ENCODE results near the gene DEPP1. TPM values are rescaled to one million over a fixed set of nuclear protein-coding genes. Genes with fewer than 3 reads are reported as not detected.

The DEPP1 gene
- total and polyA plus RNA-seq, 2 experiments from 2014 or later: 0.37 to 1.3 TPM

- TF ChIP-seq, protein P1, sequence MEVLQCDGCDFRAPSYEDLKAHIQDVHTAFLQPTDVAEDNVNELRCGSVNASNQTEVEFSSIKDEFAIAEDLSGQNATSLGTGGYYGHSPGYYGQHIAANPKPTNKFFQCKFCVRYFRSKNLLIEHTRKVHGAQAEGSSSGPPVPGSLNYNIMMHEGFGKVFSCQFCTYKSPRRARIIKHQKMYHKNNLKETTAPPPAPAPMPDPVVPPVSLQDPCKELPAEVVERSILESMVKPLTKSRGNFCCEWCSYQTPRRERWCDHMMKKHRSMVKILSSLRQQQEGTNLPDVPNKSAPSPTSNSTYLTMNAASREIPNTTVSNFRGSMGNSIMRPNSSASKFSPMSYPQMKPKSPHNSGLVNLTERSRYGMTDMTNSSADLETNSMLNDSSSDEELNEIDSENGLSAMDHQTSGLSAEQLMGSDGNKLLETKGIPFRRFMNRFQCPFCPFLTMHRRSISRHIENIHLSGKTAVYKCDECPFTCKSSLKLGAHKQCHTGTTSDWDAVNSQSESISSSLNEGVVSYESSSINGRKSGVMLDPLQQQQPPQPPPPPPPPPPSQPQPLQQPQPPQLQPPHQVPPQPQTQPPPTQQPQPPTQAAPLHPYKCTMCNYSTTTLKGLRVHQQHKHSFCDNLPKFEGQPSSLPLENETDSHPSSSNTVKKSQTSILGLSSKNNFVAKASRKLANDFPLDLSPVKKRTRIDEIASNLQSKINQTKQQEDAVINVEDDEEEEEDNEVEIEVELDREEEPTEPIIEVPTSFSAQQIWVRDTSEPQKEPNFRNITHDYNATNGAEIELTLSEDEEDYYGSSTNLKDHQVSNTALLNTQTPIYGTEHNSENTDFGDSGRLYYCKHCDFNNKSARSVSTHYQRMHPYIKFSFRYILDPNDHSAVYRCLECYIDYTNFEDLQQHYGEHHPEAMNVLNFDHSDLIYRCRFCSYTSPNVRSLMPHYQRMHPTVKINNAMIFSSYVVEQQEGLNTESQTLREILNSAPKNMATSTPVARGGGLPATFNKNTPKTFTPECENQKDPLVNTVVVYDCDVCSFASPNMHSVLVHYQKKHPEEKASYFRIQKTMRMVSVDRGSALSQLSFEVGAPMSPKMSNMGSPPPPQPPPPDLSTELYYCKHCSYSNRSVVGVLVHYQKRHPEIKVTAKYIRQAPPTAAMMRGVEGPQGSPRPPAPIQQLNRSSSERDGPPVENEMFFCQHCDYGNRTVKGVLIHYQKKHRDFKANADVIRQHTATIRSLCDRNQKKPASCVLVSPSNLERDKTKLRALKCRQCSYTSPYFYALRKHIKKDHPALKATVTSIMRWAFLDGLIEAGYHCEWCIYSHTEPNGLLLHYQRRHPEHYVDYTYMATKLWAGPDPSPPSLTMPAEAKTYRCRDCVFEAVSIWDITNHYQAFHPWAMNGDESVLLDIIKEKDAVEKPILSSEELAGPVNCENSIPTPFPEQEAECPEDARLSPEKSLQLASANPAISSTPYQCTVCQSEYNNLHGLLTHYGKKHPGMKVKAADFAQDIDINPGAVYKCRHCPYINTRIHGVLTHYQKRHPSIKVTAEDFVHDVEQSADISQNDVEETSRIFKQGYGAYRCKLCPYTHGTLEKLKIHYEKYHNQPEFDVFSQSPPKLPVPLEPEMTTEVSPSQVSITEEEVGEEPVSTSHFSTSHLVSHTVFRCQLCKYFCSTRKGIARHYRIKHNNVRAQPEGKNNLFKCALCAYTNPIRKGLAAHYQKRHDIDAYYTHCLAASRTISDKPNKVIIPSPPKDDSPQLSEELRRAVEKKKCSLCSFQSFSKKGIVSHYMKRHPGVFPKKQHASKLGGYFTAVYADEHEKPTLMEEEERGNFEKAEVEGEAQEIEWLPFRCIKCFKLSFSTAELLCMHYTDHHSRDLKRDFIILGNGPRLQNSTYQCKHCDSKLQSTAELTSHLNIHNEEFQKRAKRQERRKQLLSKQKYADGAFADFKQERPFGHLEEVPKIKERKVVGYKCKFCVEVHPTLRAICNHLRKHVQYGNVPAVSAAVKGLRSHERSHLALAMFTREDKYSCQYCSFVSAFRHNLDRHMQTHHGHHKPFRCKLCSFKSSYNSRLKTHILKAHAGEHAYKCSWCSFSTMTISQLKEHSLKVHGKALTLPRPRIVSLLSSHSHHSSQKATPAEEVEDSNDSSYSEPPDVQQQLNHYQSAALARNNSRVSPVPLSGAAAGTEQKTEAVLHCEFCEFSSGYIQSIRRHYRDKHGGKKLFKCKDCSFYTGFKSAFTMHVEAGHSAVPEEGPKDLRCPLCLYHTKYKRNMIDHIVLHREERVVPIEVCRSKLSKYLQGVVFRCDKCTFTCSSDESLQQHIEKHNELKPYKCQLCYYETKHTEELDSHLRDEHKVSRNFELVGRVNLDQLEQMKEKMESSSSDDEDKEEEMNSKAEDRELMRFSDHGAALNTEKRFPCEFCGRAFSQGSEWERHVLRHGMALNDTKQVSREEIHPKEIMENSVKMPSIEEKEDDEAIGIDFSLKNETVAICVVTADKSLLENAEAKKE (CRISPR knock-in tag; IDR thresholded peaks at IDR 0.05): no peak
- no peak for TF ChIP-seq NANOG (IDR thresholded peaks at IDR 0.05; ENCODE audit: borderline replicate concordance)
- no peak for TF ChIP-seq EZH2 (IDR thresholded peaks at IDR 0.05; ENCODE audit: low read depth, unreplicated experiment)
These were observed 43.2 kb downstream of the DEPP1 start (continued) for GRCh38 chr10:44935201-44935965.

DNA sequence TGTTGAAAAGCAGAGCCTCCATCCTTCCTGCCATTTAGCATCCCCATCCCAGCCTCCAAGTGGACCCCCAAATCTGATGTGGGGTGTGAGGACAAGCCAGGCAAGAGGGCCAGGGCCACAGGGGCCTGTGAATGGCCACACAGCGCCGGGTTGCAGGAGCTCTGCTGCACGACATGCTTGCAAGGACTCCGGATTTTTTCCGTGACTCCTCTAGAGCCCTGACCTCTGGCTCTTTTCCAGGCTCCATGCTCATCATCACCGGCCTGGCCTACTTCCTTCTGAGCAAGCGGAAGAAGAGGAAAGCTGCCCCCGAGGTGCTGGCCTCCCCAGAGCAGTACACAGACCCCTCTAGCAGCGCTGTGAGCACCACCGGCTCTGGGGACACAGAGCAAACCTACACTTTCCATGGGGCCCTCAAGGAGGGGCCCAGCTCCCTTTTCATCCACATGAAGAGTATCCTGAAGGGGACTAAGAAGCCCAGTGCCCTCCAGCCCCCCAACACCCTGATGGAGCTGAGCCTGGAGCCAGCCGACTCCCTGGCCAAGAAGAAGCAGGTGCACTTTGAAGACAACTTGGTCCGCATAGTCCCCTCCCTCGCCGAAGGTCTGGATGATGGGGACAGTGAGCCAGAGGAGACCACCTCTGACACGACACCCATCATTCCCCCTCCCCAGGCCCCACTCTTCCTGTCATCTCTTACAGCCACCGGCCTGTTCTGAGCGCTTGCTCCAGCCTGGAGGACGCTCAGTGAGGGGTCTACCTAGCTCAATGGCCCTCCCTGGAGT, 44.0 kb downstream of the DEPP1 start:
- Histone ChIP-seq H3K4me2 (no peak overlapping the region), H2AFZ (no peak overlapping the region), H3K27ac (ENCODE audit: low read depth) (no peak overlapping the region), H3K36me3 (ENCODE audit: insufficient read depth) (no peaks in the 10 kb centered on the region), H3K27me3 (ENCODE audit: insufficient read depth) (no peaks in the 10 kb centered on the region), H3K79me2 (replicated peaks; ENCODE audit: insufficient read depth) (no peaks in the 10 kb centered on the region), H3F3A (replicated peaks; ENCODE audit: low read depth) (no peaks in the 10 kb centered on the region), H3K9me2 (ENCODE audit: insufficient read depth) (no peaks in the 10 kb centered on the region), H4K20me1 (replicated peaks; ENCODE audit: insufficient read depth) (no peaks in the 10 kb centered on the region), H3K4me3 (no peak overlapping the region), H3K4me1 (ENCODE audit: insufficient read depth) (peaks cover 6% of the 10 kb centered on the region; the same call in 1 of the 2 replicates)
- DNase-seq (ENCODE audit: low spot score) (no peak), ATAC-seq (no peak)
- Mint-ChIP-seq H3K36me3 (ENCODE audit: low read depth) (no peaks in the 10 kb centered on the region), H3K4me1 (peaks cover 3% of the 10 kb centered on the region; the same call in 2 of the 3 replicates), H3K27ac (no peak overlapping the region), H3K27me3 (ENCODE audit: insufficient read depth, low read depth, poor library complexity) (no peaks in the 10 kb centered on the region), H3K9me3 (peaks cover 6% of the 10 kb centered on the region; the same call in 1 of the 3 replicates), H3K4me3 (no peak overlapping the region)
- TF ChIP-seq, protein P1 (CRISPR knock-in tag; IDR thresholded peaks at IDR 0.05): no peak
- TF ChIP-seq CREB1 (CRISPR knock-in tag; IDR thresholded peaks at IDR 0.05; ENCODE audit: low read depth) (no peak), EZH2phosphoT487 (IDR thresholded peaks at IDR 0.05; ENCODE audit: unreplicated experiment) (no peak), NANOG (IDR thresholded peaks at IDR 0.05; ENCODE audit: borderline replicate concordance) (no peak)
